ENCODE data around the gene CNP. TPM values are rescaled to one million over a fixed set of nuclear protein-coding genes. Genes with fewer than 3 reads are reported as not detected.

The CNP gene
- total and polyA plus RNA-seq, 2 of the 8 experiments (the other 6 are each of a cell fraction or from before 2014, with no cell fraction given), result 21.9 to 60.6 TPM

DNA sequence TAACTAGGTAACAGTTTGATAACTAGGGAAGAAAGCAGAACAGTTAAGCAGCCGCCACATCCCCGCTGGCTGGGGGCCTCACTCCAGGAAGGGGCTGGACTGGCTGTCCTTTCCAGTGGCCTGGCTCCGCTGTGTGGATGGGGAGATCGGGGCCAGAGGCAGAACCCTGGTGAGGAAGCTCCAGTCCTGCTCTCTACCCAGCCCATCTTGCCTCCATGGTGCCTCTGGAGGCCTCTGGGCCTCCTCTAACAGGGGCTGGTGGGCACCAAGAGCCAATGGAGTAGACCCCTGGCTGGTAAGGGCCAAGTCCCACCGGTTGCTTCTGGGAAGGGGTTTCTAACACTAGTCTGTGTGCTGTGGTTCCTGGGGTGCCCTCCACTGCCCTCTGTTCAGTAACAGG is 8.1 kb downstream of the CNP start:
- Histone ChIP-seq H4K8ac (ENCODE audit: extremely low read depth, insufficient read depth, low read length) (no peak overlapping the region), H2BK20ac (ENCODE audit: low read length) (no peak overlapping the region), H4K91ac (replicated peaks; ENCODE audit: insufficient read length, low read length) (no peak overlapping the region), H4K20me1 (replicated peaks in 1 of 2; ENCODE audit: control insufficient read depth in 1 of 2, insufficient read depth in 2 of 2, low read length in 2 of 2) (peaks cover 2 to 17% of the 10 kb centered on the region in 2 experiments), H2AFZ (ENCODE audit: low read length) (no peak overlapping the region), H3K27me3 (replicated peaks in 1 of 4; ENCODE audit: control insufficient read depth in 3 of 4, extremely low read depth in 1 of 4, insufficient read depth in 3 of 4, low read length in 3 of 4) (no peaks in the 10 kb centered on the region), H4K5ac (ENCODE audit: insufficient read length, low read depth, low read length) (no peak overlapping the region), H2BK120ac (replicated peaks; ENCODE audit: low read depth, low read length) (no peak overlapping the region), H3K79me2 (ENCODE audit: control insufficient read depth in 1 of 2, insufficient read depth in 2 of 2, low read length in 2 of 2) (no peaks in the 10 kb centered on the region), H3K14ac (ENCODE audit: insufficient read length) (no peak overlapping the region), H2BK15ac (ENCODE audit: low read length) (no peak overlapping the region), H3K4ac (replicated peaks; ENCODE audit: insufficient read length, low read depth, low read length) (no peak overlapping the region), H3K27ac (ENCODE audit: low read depth, low read length) (no peak overlapping the region), H2BK12ac (ENCODE audit: low read depth, low read length) (no peak overlapping the region), H3K23ac (ENCODE audit: insufficient read length) (no peak overlapping the region), H2AK5ac (ENCODE audit: low read depth, low read length) (no peak overlapping the region), H2BK5ac (ENCODE audit: low read depth, low read length) (no peak overlapping the region), H3K4me3 (ENCODE audit: extremely low read depth in 1 of 4, insufficient read depth in 2 of 4, low read depth in 3 of 4, low read length in 4 of 4) (no peak overlapping the region), H3K9me3 (ENCODE audit: insufficient read depth in 2 of 2, low read depth in 1 of 2, low read length in 1 of 2) (no peaks in the 10 kb centered on the region), H3K79me1 (ENCODE audit: low read depth, low read length) (no peaks in the 10 kb centered on the region; the same call in 1 of the 2 replicates), H3K4me2 (ENCODE audit: insufficient read depth in 1 of 2, low read depth in 2 of 2, low read length in 2 of 2) (no peak overlapping the region), H3K36me3 (ENCODE audit: control insufficient read depth in 2 of 4, insufficient read depth in 4 of 4, low read length in 3 of 4) (peaks cover 32 to 68% (median 59%) of the 10 kb centered on the region in 4 experiments), H3K4me1 (replicated peaks in 1 of 4; ENCODE audit: control insufficient read depth in 3 of 4, insufficient read depth in 4 of 4, low read length in 3 of 4) (no peaks in the 10 kb centered on the region), H3K9ac (replicated peaks in 1 of 4; ENCODE audit: extremely low read depth in 1 of 4, low read depth in 3 of 4, low read length in 3 of 4) (no peak overlapping the region), H3K18ac (ENCODE audit: extremely low read depth, low read length) (no peak overlapping the region), H3K56ac (replicated peaks; ENCODE audit: insufficient read length, low read depth, low read length) (no peak overlapping the region), H3K23me2 (ENCODE audit: low read depth, low read length) (no peaks in the 10 kb centered on the region; the same call in 1 of the 2 replicates)
- ChIA-PET CTCF (ENCODE audit: partially characterized antibody) (interaction anchor here (1.1 to 6.5 kb wide), 2 partner anchors 11 to 16 kb away, joined by 4 to 60 read pairs; partner anchors contain the start of gene CNP), POLR2A (ENCODE audit: partially characterized antibody) (interaction anchor here (1.2 to 4.5 kb wide), 4 partner anchors 8 to 42 kb away, joined by 3 to 32 read pairs (median 10); partner anchors contain the start of genes CNP and DNAJC7)
- FAIRE-seq (no peak), DNase-seq (ENCODE audit: low read depth in 1 of 2, low spot score in 2 of 2) (no peak)
- WGBS, 2 experiments (ENCODE audit: extremely low coverage in 1 of 2, insufficient coverage in 1 of 2, insufficient read length in 1 of 2, insufficient replicate concordance in 2 of 2, low coverage in 1 of 2, low lambda C conversion rate in 2 of 2, missing lambda C conversion rate in 1 of 2), result 85% methylated on average over 5 of the region's 5 CpGs; no CpG with 5 or more reads in 1 of the 2 experiments
- TF ChIP-seq RNF2 (IDR thresholded peaks at IDR 0.05; ENCODE audit: borderline replicate concordance, low read depth, low read length, missing control alignments, poor library complexity, severe bottlenecking), result no peak
- no peak for TF ChIP-seq POLR2A (IDR thresholded peaks at IDR 0.05; ENCODE audit: control extremely low read depth in 1 of 2, low read depth in 2 of 2, low read length in 2 of 2)
- no peak for TF ChIP-seq JUND (IDR thresholded peaks at IDR 0.05; ENCODE audit: low read length)
- TF ChIP-seq ZNF274 (IDR thresholded peaks at IDR 0.05; ENCODE audit: borderline replicate concordance, extremely low read depth, low read length), result no peak
- no peak for TF ChIP-seq KDM4A (IDR thresholded peaks at IDR 0.05; ENCODE audit: low read depth, low read length, severe bottlenecking)
- no peak for TF ChIP-seq EZH2 (IDR thresholded peaks at IDR 0.05; ENCODE audit: low read depth, low read length, severe bottlenecking)
- no peak for TF ChIP-seq SP4 (IDR thresholded peaks at IDR 0.05; ENCODE audit: low read length)
- no peak for TF ChIP-seq CBX8 (IDR thresholded peaks at IDR 0.05; ENCODE audit: borderline replicate concordance, low read depth, low read length)
- TF ChIP-seq SP2 (IDR thresholded peaks at IDR 0.05; ENCODE audit: low read length), result no peak
- no peak for TF ChIP-seq HDAC2 (IDR thresholded peaks at IDR 0.05; ENCODE audit: borderline replicate concordance in 1 of 2, low read depth in 2 of 2, low read length in 2 of 2)
- no peak for TF ChIP-seq CTBP2 (IDR thresholded peaks at IDR 0.05; ENCODE audit: borderline replicate concordance, insufficient read depth, insufficient read length, low read length)
- no peak for TF ChIP-seq MAFK (IDR thresholded peaks at IDR 0.05; ENCODE audit: low read depth, low read length)
- TF ChIP-seq, protein P1, sequence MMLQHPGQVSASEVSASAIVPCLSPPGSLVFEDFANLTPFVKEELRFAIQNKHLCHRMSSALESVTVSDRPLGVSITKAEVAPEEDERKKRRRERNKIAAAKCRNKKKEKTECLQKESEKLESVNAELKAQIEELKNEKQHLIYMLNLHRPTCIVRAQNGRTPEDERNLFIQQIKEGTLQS (IDR thresholded peaks at IDR 0.05; ENCODE audit: insufficient read depth, low read depth, low read length), result no peak

All from H1 (cell line).